Stomach (tissue), 9 donors: ENCODE measurements around the gene LRRN3. TPM values are rescaled to one million over a fixed set of nuclear protein-coding genes. Genes with fewer than 3 reads are reported as not detected.

Experiments
- DNase-seq, 2 donors: peaks; one replicate each; pipeline versions ENCODE4 v3.0.0 to v3.0.0-alpha.2; 2013 to 2019
- H3K27ac ChIP-seq, 5 donors: fragments of 200-600 bp in 4 of 5; sonication (generic) in 4 of 5; one replicate each; pipeline ENCODE4 v1.5.1; 2013 to 2019; ENCODE audit warnings: mild to moderate bottlenecking in 1 of 5, moderate library complexity in 1 of 5
- H3K27me3 ChIP-seq, 3 donors: fragments of 200-600 bp; sonication (generic); one replicate each; pipeline ENCODE4 v1.5.1; 2017 to 2019; ENCODE audit warnings: mixed run types in 1 of 3
- H3K36me3 ChIP-seq, 4 donors: fragments of 200-600 bp; sonication (generic); 1 replicate in 3 of 4; 2 replicates in 1 of 4; pipeline ENCODE4 v1.5.1; 2016 to 2019
- H3K4me1 ChIP-seq, 4 donors: fragments of 200-600 bp; sonication (generic); one replicate each; pipeline ENCODE4 v1.5.1; 2016 to 2019
- H3K4me3 ChIP-seq, 4 donors: fragments of 200-600 bp; sonication (generic) in 3 of 4; one replicate each; pipeline ENCODE4 v1.5.1; 2016 to 2019; ENCODE audit warnings: mild to moderate bottlenecking in 1 of 4
- H3K9me3 ChIP-seq, 4 donors: fragments of 200-600 bp; sonication (generic); one replicate each; pipeline ENCODE4 v1.5.1; 2016 to 2019
- EP300 ChIP-seq: sonication (generic); formaldehyde crosslinking; IDR thresholded peaks from one replicate; pipeline ENCODE4 v1.6.1; 2017; ENCODE audit warnings: antibody characterized with exemption
- POLR2A ChIP-seq, 4 donors: fragments of 450-650 bp; IDR thresholded peaks; one replicate each; pipeline ENCODE4 v1.6.1; 2016; ENCODE audit warnings: antibody characterized with exemption in 4 of 4, control low read depth in 2 of 4, mild to moderate bottlenecking in 1 of 4, moderate library complexity in 1 of 4
- POLR2AphosphoS5 ChIP-seq, 3 donors: sonication (generic); formaldehyde crosslinking; IDR thresholded peaks; one replicate each; pipeline ENCODE4 v1.6.1; 2016; ENCODE audit warnings: antibody characterized with exemption in 3 of 3
- WGBS, 5 donors: extraction: QIAGEN DNeasy Blood & Tissue Kit in 3 of 5; methylation state at CpG; one replicate each; pipeline versions ENCODE4 v1.1.5 to v1.1.7; 2013 to 2018; 5-methylcytosine and 5-hydroxymethylcytosine counted together
- intact Hi-C: fragments of 100-400 bp; cut with DNase I; formaldehyde crosslinking; loops from one replicate; pipeline ENCODE4 v1.15.1; 2023; ENCODE audit warnings: low total_unique reads
- polyA plus RNA-seq, 3 donors: library from polyadenylated mRNA; stranded (reverse); fragments of 200-250 nt; gene quantifications; one replicate each; pipeline ENCODE4 v1.2.3, GENCODE V29; 2013
- total RNA-seq, 5 donors: library from RNA; depleted of rRNA; stranded (reverse); fragments of >200 nt; gene quantifications; one replicate each; pipeline versions ENCODE4 v1.1.0 to v1.2.3, GENCODE V29; 2014 to 2016
- TF ChIP-seq, protein P1 (sequence below), 7 experiments: fragments of 450-650 bp in 4 of 7; fragments of 200-600 bp in 3 of 7; sonication (generic) in 3 of 7; IDR thresholded peaks; one replicate each; pipeline ENCODE4 v1.5.1; 2016 to 2019; ENCODE audit warnings: antibody characterized with exemption in 7 of 7, control low read depth in 2 of 7, mild to moderate bottlenecking in 1 of 7
- donor health status: healthy with polysubstance abuse.
- donor health status: Bipolar disorder and iron deficiency.
- donor health status: healthy.

The LRRN3 gene
- total and polyA plus RNA-seq, 8 donors, result 0.33 to 4.4 (median 0.61) TPM; not detected in 5

DNA sequence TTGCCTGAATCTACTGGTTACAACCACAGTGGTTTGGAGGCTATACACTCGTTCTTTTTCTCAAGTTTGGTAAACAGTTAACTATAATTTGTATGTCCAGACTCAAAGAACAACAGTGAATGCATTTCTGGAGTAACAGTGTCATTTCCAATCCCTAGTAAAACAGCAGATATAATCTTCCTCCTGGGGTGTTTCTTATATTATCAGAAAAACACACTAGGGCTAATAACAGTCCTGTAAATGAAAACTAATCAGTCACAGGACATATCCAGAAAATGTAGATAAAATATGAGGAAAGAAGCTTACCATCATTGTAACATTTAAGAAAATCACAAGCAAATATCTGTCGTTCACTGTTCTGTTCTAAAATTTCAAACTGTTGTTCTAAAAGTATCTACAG is 82.6 kb downstream of the LRRN3 start:
- DNase-seq, result no peak
- intact Hi-C loops, result no loop called here
- Histone ChIP-seq H3K4me1 (peaks cover 0 to 11% (median 3%) of the 10 kb centered on the region in 4 donors), H3K27me3 (no peaks in the 10 kb centered on the region), H3K27ac (no peak overlapping the region), H3K9me3 (no peaks in the 10 kb centered on the region), H3K36me3 (no peaks in the 10 kb centered on the region), H3K4me3 (no peak overlapping the region)
- WGBS, 5 donors, result 59 to 82% (median 66%) methylated on average over 2 of the region's 2 CpGs
- TF ChIP-seq, protein P1, sequence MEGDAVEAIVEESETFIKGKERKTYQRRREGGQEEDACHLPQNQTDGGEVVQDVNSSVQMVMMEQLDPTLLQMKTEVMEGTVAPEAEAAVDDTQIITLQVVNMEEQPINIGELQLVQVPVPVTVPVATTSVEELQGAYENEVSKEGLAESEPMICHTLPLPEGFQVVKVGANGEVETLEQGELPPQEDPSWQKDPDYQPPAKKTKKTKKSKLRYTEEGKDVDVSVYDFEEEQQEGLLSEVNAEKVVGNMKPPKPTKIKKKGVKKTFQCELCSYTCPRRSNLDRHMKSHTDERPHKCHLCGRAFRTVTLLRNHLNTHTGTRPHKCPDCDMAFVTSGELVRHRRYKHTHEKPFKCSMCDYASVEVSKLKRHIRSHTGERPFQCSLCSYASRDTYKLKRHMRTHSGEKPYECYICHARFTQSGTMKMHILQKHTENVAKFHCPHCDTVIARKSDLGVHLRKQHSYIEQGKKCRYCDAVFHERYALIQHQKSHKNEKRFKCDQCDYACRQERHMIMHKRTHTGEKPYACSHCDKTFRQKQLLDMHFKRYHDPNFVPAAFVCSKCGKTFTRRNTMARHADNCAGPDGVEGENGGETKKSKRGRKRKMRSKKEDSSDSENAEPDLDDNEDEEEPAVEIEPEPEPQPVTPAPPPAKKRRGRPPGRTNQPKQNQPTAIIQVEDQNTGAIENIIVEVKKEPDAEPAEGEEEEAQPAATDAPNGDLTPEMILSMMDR (IDR thresholded peaks at IDR 0.05), result no peak
- no peak for TF ChIP-seq POLR2AphosphoS5 (IDR thresholded peaks at IDR 0.05)
- no peak for TF ChIP-seq EP300
- TF ChIP-seq POLR2A (IDR thresholded peaks at IDR 0.05), result no peak

DNA sequence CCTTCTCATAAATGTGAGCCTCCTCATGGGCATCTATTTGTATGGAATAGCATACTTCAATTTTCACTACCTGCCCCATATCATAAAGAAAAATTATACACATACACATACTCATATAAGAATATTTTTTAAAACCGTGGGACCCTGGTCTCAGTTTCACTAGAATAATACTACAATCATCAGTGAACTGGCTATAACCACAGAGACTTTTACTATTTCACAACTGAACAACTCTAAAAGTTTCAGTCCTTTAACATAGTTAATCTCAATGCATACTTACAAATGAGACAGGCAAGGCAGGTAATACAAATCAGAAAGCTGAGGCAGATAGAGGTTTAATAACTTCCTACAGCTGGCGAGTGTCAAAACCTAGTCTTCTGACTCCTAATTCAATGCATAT is 83.1 kb downstream of the LRRN3 start:
- no peak for DNase-seq
- H3K27ac ChIP-seq, result no peak overlapping the region
- H3K9me3 ChIP-seq, result peaks cover 0 to under 1% (median 0%) of the 10 kb centered on the region in 4 donors
- intact Hi-C loops, result no loop called here
- H3K4me3 ChIP-seq, result no peak overlapping the region
- WGBS, 5 donors, result 44 to 66% (median 49%) methylated on average over 2 of the region's 2 CpGs
- H3K4me1 ChIP-seq, result peaks cover 0 to 11% (median 3%) of the 10 kb centered on the region in 4 donors
- H3K36me3 ChIP-seq, result no peaks in the 10 kb centered on the region
- H3K27me3 ChIP-seq, result no peaks in the 10 kb centered on the region
- TF ChIP-seq POLR2AphosphoS5 (IDR thresholded peaks at IDR 0.05), result no peak
- TF ChIP-seq POLR2A (IDR thresholded peaks at IDR 0.05), result no peak
- TF ChIP-seq EP300, result no peak

DNA sequence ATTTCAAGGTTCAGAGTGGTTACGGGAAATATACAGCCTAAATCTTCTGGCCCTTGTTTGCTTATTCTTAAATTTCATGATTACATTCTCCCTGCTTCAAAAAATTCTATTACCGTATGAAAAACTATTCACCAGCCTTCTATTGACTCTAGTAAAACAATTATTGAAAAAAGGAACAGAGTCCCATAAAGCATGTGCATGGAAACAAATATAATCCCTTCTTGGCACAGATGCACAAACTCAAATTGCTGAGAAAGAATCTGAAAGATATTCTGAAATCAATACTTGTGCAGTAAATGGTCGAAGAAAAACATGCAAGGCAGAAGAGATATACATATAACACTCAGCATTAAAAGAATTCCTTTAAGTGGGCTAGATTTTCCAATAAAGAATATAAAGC is 83.6 kb downstream of the LRRN3 start:
- TF ChIP-seq, protein P1 (IDR thresholded peaks at IDR 0.05), result no peak
- TF ChIP-seq POLR2A (IDR thresholded peaks at IDR 0.05) (no peak), POLR2AphosphoS5 (IDR thresholded peaks at IDR 0.05) (no peak), EP300 (no peak)
- DNase-seq, result no peak
- WGBS, 5 donors, result 22 to 47% (median 30%) methylated on average over 3 of the region's 3 CpGs
- H3K4me1 ChIP-seq, result peaks cover 0 to 11% (median 3%) of the 10 kb centered on the region in 4 donors
- H3K4me3 ChIP-seq, result no peak overlapping the region
- no peaks in the 10 kb centered on the region for H3K36me3 ChIP-seq
- peaks cover 0 to 5% (median 0%) of the 10 kb centered on the region in 4 donors for H3K9me3 ChIP-seq
- H3K27ac ChIP-seq, result no peak overlapping the region
- intact Hi-C loops, result no loop called here
- H3K27me3 ChIP-seq, result no peaks in the 10 kb centered on the region
